Measurements from ENCODE around the gene OR9Q2. TPM values are rescaled to one million over a fixed set of nuclear protein-coding genes. Genes with fewer than 3 reads are reported as not detected.

Gene OR9Q2
- total and polyA plus RNA-seq, 2 experiments from 2014 or later = not detected

GRCh38 chr11:58177409-58178054, 11.3 kb upstream of the OR9Q2 start:
- WGBS (ENCODE audit: low lambda C conversion rate, missing lambda C conversion rate) = 80% methylated on average over 5 of the region's 5 CpGs
- Histone ChIP-seq H3K4me2 (no peak overlapping the region), H3K36me3 (replicated peaks; ENCODE audit: insufficient read depth, low read depth) (no peaks in the 10 kb centered on the region), H3K79me2 (no peaks in the 10 kb centered on the region), H3K27me3 (no peaks in the 10 kb centered on the region), H3K9me3 (ENCODE audit: low read depth) (no peaks in the 10 kb centered on the region), H3K27ac (no peak overlapping the region), H3K4me1 (ENCODE audit: insufficient read depth) (no peaks in the 10 kb centered on the region), H3K9me2 (replicated peaks; ENCODE audit: insufficient read depth) (no peaks in the 10 kb centered on the region), H4K20me1 (ENCODE audit: insufficient read depth, poor library complexity, severe bottlenecking) (no peaks in the 10 kb centered on the region), H2AFZ (no peak overlapping the region), H3K4me3 (no peak overlapping the region)
- no peak for DNase-seq (ENCODE audit: low spot score)
- TF ChIP-seq EZH2phosphoT487 (IDR thresholded peaks at IDR 0.05; ENCODE audit: low read depth, severe bottlenecking, unreplicated experiment) = no peak
- no peak for TF ChIP-seq CTCF (IDR thresholded peaks at IDR 0.05; ENCODE audit: poor library complexity)
- TF ChIP-seq EZH2 (IDR thresholded peaks at IDR 0.05; ENCODE audit: borderline replicate concordance) = no peak

- no peak for DNase-seq (ENCODE audit: low spot score)
- H3K4me3 ChIP-seq = no peak overlapping the region
- no peaks in the 10 kb centered on the region for H4K20me1 ChIP-seq (ENCODE audit: insufficient read depth, poor library complexity, severe bottlenecking)
- 85% methylated on average over 6 of the region's 6 CpGs for WGBS (ENCODE audit: low lambda C conversion rate, missing lambda C conversion rate)
- no peaks in the 10 kb centered on the region for H3K9me2 ChIP-seq (replicated peaks; ENCODE audit: insufficient read depth)
- no peak overlapping the region for H3K4me2 ChIP-seq
- H3K27me3 ChIP-seq = no peaks in the 10 kb centered on the region
- TF ChIP-seq EZH2phosphoT487 (IDR thresholded peaks at IDR 0.05; ENCODE audit: low read depth, severe bottlenecking, unreplicated experiment) (no peak), CTCF (IDR thresholded peaks at IDR 0.05; ENCODE audit: poor library complexity) (no peak), EZH2 (IDR thresholded peaks at IDR 0.05; ENCODE audit: borderline replicate concordance) (no peak)
- H3K27ac ChIP-seq = no peak overlapping the region
- no peak overlapping the region for H2AFZ ChIP-seq
- no peaks in the 10 kb centered on the region for H3K79me2 ChIP-seq
- no peaks in the 10 kb centered on the region for H3K4me1 ChIP-seq (ENCODE audit: insufficient read depth)
- no peaks in the 10 kb centered on the region for H3K9me3 ChIP-seq (ENCODE audit: low read depth)
- H3K36me3 ChIP-seq (replicated peaks; ENCODE audit: insufficient read depth, low read depth) = no peaks in the 10 kb centered on the region
These were observed 10.4 kb upstream of the OR9Q2 start for GRCh38 chr11:58178444-58178843.

- DNase-seq (ENCODE audit: low spot score) = no peak
- Histone ChIP-seq H4K20me1 (ENCODE audit: insufficient read depth, poor library complexity, severe bottlenecking) (no peaks in the 10 kb centered on the region), H3K9me3 (ENCODE audit: low read depth) (no peaks in the 10 kb centered on the region), H3K4me1 (ENCODE audit: insufficient read depth) (no peaks in the 10 kb centered on the region), H2AFZ (no peak overlapping the region), H3K79me2 (no peaks in the 10 kb centered on the region), H3K9me2 (replicated peaks; ENCODE audit: insufficient read depth) (no peaks in the 10 kb centered on the region), H3K27me3 (no peaks in the 10 kb centered on the region), H3K4me2 (no peak overlapping the region), H3K36me3 (replicated peaks; ENCODE audit: insufficient read depth, low read depth) (no peaks in the 10 kb centered on the region), H3K27ac (no peak overlapping the region), H3K4me3 (no peak overlapping the region)
- TF ChIP-seq EZH2 (IDR thresholded peaks at IDR 0.05; ENCODE audit: borderline replicate concordance) = no peak
- TF ChIP-seq CTCF (IDR thresholded peaks at IDR 0.05; ENCODE audit: poor library complexity) = no peak
- no peak for TF ChIP-seq EZH2phosphoT487 (IDR thresholded peaks at IDR 0.05; ENCODE audit: low read depth, severe bottlenecking, unreplicated experiment)
- whole genome bisulfite sequencing (ENCODE audit: low lambda C conversion rate, missing lambda C conversion rate) = 92% methylated on average over 7 of the region's 7 CpGs
These were observed 9.2 kb upstream of the OR9Q2 start for GRCh38 chr11:58179648-58180047.
